Endothelial cell of umbilical vein (primary cell): Measurements from ENCODE around the gene MAPKAPK2. TPM values are rescaled to one million over a fixed set of nuclear protein-coding genes. Genes with fewer than 3 reads are reported as not detected.

Experiments used
- BruUV-seq: library from RNA; stranded (reverse); fragments of 400-500 nt; replicated peaks from 2 replicates; lab custom pipeline; 2021; lab: Mats Ljungman, UMichigan
- CTCF ChIA-PET: fragments of 300-600, 350-600 bp; sonication (Branson Sonifier 250); formaldehyde crosslinking; loops from one replicate; lab custom pipeline; 2021; ENCODE audit warnings: antibody characterized with exemption, inconsistent platforms; lab: Charles Lee
- POLR2A ChIA-PET: fragments of 300-600, 350-600 bp; sonication (Branson Sonifier 250); formaldehyde crosslinking; loops from one replicate; lab custom pipeline; 2021; ENCODE audit warnings: antibody characterized with exemption, inconsistent platforms; lab: Charles Lee
- DNase-seq: peaks from one replicate; pipeline ENCODE4 v3.0.0-alpha.2; 2011; ENCODE audit warnings: low read depth, low spot score
- FAIRE-seq: peaks from 2 replicates; lab custom pipeline; 2011; peaks lifted over from hg19 to GRCh38; lab: Jason Lieb, UNC
- H2AFZ ChIP-seq: 2 replicates; pipeline ENCODE4 v1.6.0; 2012; ENCODE audit warnings: low read depth, low read length, control low read depth, inconsistent platforms
- H3K27ac ChIP-seq: 2 replicates; pipeline ENCODE4 v1.5.1; 2011; ENCODE audit warnings: low read depth, mild to moderate bottlenecking, control low read depth, low read length, moderate library complexity; ENCODE audit not compliant: insufficient read depth
- H3K27me3 ChIP-seq, 2 experiments: 2 replicates each; pipeline versions ENCODE4 v1.6.0 to v1.6.1; 2011; ENCODE audit warnings: low read length in 2 of 2, mixed read lengths in 1 of 2; ENCODE audit not compliant: control insufficient read depth in 2 of 2, insufficient read depth in 2 of 2
- H3K36me3 ChIP-seq, 2 experiments: 2 replicates in 1 of 2; 3 replicates in 1 of 2; pipeline ENCODE4 v1.5.1; 2011; ENCODE audit warnings: low read length in 2 of 2, mild to moderate bottlenecking in 1 of 2, moderate library complexity in 1 of 2; ENCODE audit not compliant: control insufficient read depth in 2 of 2, insufficient read depth in 2 of 2; ENCODE audit errors: extremely low read depth in 1 of 2
- H3K4me1 ChIP-seq: 3 replicates; pipeline ENCODE4 v1.5.1; 2011; ENCODE audit warnings: mild to moderate bottlenecking, low read length; ENCODE audit not compliant: control insufficient read depth, insufficient read depth; ENCODE audit errors: extremely low read depth
- H3K4me2 ChIP-seq: 2 replicates; pipeline ENCODE4 v1.6.1; 2011; ENCODE audit warnings: low read length, control low read depth, mixed read lengths; ENCODE audit not compliant: insufficient read depth
- H3K4me3 ChIP-seq, 3 experiments: fragments of 200-600 bp in 1 of 3; sonication (generic), shearing (Covaris generic) in 1 of 3; replicated peaks in 1 of 3; 2 replicates each; pipeline ENCODE4 v1.5.1; 2011 to 2016; ENCODE audit warnings: control low read depth in 3 of 3, low read length in 3 of 3, mild to moderate bottlenecking in 2 of 3, inconsistent platforms in 1 of 3, low read depth in 1 of 3, moderate library complexity in 1 of 3; ENCODE audit not compliant: insufficient read depth in 1 of 3
- H3K79me2 ChIP-seq: 2 replicates; pipeline ENCODE4 v1.6.0; 2012; ENCODE audit warnings: low read length, inconsistent platforms; ENCODE audit not compliant: control insufficient read depth, insufficient read depth
- H3K9ac ChIP-seq: replicated peaks from 2 replicates; pipeline ENCODE3; 2011; ENCODE audit warnings: low read length, control low read depth; ENCODE audit not compliant: insufficient read depth; ENCODE audit errors: extremely low read depth
- H3K9me1 ChIP-seq: replicated peaks from 3 replicates; pipeline ENCODE4 v1.6.0; 2011; ENCODE audit warnings: mild to moderate bottlenecking, low read length; ENCODE audit not compliant: control insufficient read depth, insufficient read depth; ENCODE audit errors: extremely low read depth
- H3K9me3 ChIP-seq: replicated peaks from 2 replicates; pipeline ENCODE4 v1.5.1; 2012; ENCODE audit warnings: low read length, inconsistent platforms; ENCODE audit not compliant: control insufficient read depth, insufficient read depth
- H4K20me1 ChIP-seq: replicated peaks from 2 replicates; pipeline ENCODE3; 2011; ENCODE audit warnings: mild to moderate bottlenecking, low read length; ENCODE audit not compliant: control insufficient read depth, insufficient read depth; ENCODE audit errors: extremely low read depth
- EZH2 ChIP-seq: IDR thresholded peaks from 2 replicates; pipeline ENCODE4 v1.6.1; 2012; ENCODE audit warnings: borderline replicate concordance, low read depth, mild to moderate bottlenecking, moderate library complexity, low read length, inconsistent platforms; ENCODE audit not compliant: severe bottlenecking
- FOS ChIP-seq: IDR thresholded peaks from 2 replicates; pipeline ENCODE4 v1.6.1; 2011; ENCODE audit warnings: mild to moderate bottlenecking, low read length, moderate library complexity, borderline replicate concordance; ENCODE audit not compliant: insufficient read depth
- GATA2 ChIP-seq: IDR thresholded peaks from 2 replicates; pipeline ENCODE4 v1.7.0; 2011; ENCODE audit warnings: low read depth, mild to moderate bottlenecking, moderate library complexity, mixed read lengths, low read length; ENCODE audit not compliant: insufficient read length, insufficient read depth
- JUN ChIP-seq: IDR thresholded peaks from 2 replicates; pipeline ENCODE4 v1.6.1; 2011; ENCODE audit warnings: borderline replicate concordance, low read depth; ENCODE audit not compliant: insufficient read length, insufficient read depth
- MYC ChIP-seq: IDR thresholded peaks from one replicate; pipeline ENCODE4 v1.6.1; 2011; ENCODE audit warnings: mild to moderate bottlenecking, low read depth, low read length
- POLR2A ChIP-seq: IDR thresholded peaks from 2 replicates; pipeline ENCODE4 v1.6.1; 2012; ENCODE audit warnings: low read depth, mild to moderate bottlenecking, control low read depth, low read length
- POLR2AphosphoS5 ChIP-seq: IDR thresholded peaks from 2 replicates; pipeline ENCODE4 v1.6.1; 2012; ENCODE audit warnings: low read depth, mild to moderate bottlenecking, control low read depth, low read length, moderate library complexity; ENCODE audit not compliant: insufficient read depth
- dilution Hi-C: fragments of 300-500 bp; cut with MboI; formaldehyde crosslinking; loops from one replicate; pipeline ENCODE4 v1.15.0; 2019; ENCODE audit warnings: low sequenced_read_pairs; ENCODE audit not compliant: extremely low pct_ligation_motif_present
- intact Hi-C: fragments of 100-400 bp; cut with micrococcal nuclease; formaldehyde crosslinking; loops from one replicate; pipeline ENCODE4 v1.10.0; 2022
- polyA plus RNA-seq, 4 experiments: library from polyadenylated mRNA; depleted of rRNA in 3 of 4; stranded (reverse) in 3 of 4; unstranded in 1 of 4; fragments of >200 nt; gene quantifications; 2 replicates each; pipeline versions ENCODE4 v1.2.1 to v1.2.3, GENCODE V29; 2011 to 2012; ENCODE audit warnings: missing spikeins in 1 of 4
- total RNA-seq: library from RNA; stranded (reverse); gene quantifications from 2 replicates; pipeline ENCODE4 v1.2.3, GENCODE V29; 2021
- TF ChIP-seq, protein P1 (sequence below): IDR thresholded peaks from 2 replicates; pipeline ENCODE4 v1.6.1; 2011; ENCODE audit not compliant: insufficient read depth, insufficient read length
- TF ChIP-seq, protein P2 (sequence below), 2 donors: IDR thresholded peaks; 1 replicate in 1 of 2; 2 replicates in 1 of 2; pipeline ENCODE4 v1.5.1; 2011; ENCODE audit warnings: low read length in 2 of 2, mild to moderate bottlenecking in 2 of 2, moderate library complexity in 2 of 2, control low read depth in 1 of 2, inconsistent platforms in 1 of 2, low read depth in 1 of 2; ENCODE audit not compliant: insufficient read depth in 1 of 2; ENCODE audit errors: extremely low read depth in 1 of 2

Gene MAPKAPK2
- total and polyA plus RNA-seq, 2 donors (not counting 3 experiments of a cell fraction or from before 2014, with no cell fraction given), result 52.9 to 69.1 TPM

DNA sequence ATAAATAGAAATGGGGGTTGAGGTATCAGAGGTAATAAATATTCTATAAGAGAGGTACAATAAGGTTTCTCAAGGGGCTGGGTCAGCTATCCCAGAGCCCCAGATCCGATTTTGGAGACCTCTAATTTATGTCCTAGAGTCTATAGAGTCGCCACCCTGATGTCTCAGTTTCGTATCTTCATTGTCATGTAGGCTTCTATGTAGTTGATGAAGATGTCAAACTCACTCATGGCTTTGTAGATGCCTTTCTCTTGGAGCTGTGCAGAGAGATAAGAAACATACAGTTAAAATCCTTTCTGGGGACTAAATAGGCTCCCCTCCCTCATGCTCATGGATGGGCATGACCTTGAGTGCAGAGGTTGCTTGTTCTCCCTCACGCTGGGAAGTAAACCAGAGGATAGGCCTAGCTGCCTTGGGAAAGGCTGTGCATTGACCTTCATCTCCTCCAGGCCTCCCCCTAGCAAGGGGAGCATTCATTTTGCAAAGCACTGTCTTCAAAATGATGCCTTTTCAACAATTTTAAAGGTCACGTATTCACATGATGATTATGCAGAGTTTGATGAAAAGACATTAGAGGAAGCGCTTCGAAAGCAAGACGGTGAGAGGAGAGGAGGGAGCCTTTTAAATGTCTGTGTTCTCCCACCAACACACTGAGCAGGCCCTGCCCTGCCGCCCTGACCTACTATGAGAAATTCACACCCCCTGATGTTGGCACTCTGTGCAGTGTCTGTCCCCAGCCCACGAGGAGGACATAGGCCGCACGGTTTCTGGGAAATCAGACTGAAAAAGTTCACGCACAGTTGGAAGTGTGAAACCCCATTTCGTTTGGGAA lies 84.0 kb downstream of the MAPKAPK2 start:
- BruUV-seq, result no TSS peak
- Histone ChIP-seq H3K4me1 (no peaks in the 10 kb centered on the region), H3K36me3 (no peaks in the 10 kb centered on the region), H3K4me3 (no peak overlapping the region), H3K27ac (no peak overlapping the region), H3K27me3 (peaks cover 12 to 21% of the 10 kb centered on the region in 2 experiments), H3K9me3 (no peaks in the 10 kb centered on the region), H3K4me2 (no peak overlapping the region), H3K9me1 (no peaks in the 10 kb centered on the region), H3K9ac (no peak overlapping the region), H2AFZ (no peak overlapping the region), H3K79me2 (no peaks in the 10 kb centered on the region), H4K20me1 (no peaks in the 10 kb centered on the region)
- FAIRE-seq (no peak), DNase-seq (no peak)
- dilution Hi-C loops, result no loop called here
- intact Hi-C loops, result no loop called here
- CTCF ChIA-PET, result interaction anchor here (0.8 to 1.3 kb wide), 3 partner anchors 33 to 143 kb away, joined by 3 to 5 read pairs (median 4); partner anchors contain the start of gene MAPKAPK2
- POLR2A ChIA-PET, result no interaction called here
- no peak for TF ChIP-seq POLR2AphosphoS5
- TF ChIP-seq MYC, result no peak
- TF ChIP-seq JUN, result no peak
- TF ChIP-seq POLR2A, result no peak
- TF ChIP-seq, protein P1, sequence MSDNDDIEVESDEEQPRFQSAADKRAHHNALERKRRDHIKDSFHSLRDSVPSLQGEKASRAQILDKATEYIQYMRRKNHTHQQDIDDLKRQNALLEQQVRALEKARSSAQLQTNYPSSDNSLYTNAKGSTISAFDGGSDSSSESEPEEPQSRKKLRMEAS, result no peak
- TF ChIP-seq, protein P2, sequence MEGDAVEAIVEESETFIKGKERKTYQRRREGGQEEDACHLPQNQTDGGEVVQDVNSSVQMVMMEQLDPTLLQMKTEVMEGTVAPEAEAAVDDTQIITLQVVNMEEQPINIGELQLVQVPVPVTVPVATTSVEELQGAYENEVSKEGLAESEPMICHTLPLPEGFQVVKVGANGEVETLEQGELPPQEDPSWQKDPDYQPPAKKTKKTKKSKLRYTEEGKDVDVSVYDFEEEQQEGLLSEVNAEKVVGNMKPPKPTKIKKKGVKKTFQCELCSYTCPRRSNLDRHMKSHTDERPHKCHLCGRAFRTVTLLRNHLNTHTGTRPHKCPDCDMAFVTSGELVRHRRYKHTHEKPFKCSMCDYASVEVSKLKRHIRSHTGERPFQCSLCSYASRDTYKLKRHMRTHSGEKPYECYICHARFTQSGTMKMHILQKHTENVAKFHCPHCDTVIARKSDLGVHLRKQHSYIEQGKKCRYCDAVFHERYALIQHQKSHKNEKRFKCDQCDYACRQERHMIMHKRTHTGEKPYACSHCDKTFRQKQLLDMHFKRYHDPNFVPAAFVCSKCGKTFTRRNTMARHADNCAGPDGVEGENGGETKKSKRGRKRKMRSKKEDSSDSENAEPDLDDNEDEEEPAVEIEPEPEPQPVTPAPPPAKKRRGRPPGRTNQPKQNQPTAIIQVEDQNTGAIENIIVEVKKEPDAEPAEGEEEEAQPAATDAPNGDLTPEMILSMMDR (IDR thresholded peaks at IDR 0.05; ENCODE audit: extremely low read depth in 1 of 2, insufficient read depth in 1 of 2, low read depth in 1 of 2, low read length in 2 of 2), result no peak
- TF ChIP-seq EZH2, result no peak
- no peak for TF ChIP-seq GATA2
- no peak for TF ChIP-seq FOS
